Hepatocyte (in vitro differentiated cells): ENCODE data around the gene GUCA1A.

Experiments used
- EZH2 ChIP-seq: fragments of 200-600 bp; sonication (generic); IDR thresholded peaks from 2 replicates; pipeline ENCODE4 v1.6.1; 2016; ENCODE audit warnings: antibody characterized with exemption, mild to moderate bottlenecking, borderline replicate concordance
- EZH2phosphoT487 ChIP-seq: fragments of 200-600 bp; sonication (generic); IDR thresholded peaks from one replicate; pipeline ENCODE4 v1.6.1; 2018; ENCODE audit warnings: antibody characterized with exemption, mild to moderate bottlenecking, low read depth, moderate library complexity; ENCODE audit not compliant: unreplicated experiment, severe bottlenecking
- TF ChIP-seq, protein P1 (sequence below): fragments of 200-600 bp; sonication (generic); IDR thresholded peaks from 2 replicates; pipeline ENCODE4 v1.5.1; 2016; ENCODE audit warnings: antibody characterized with exemption, mild to moderate bottlenecking; ENCODE audit not compliant: poor library complexity

DNA sequence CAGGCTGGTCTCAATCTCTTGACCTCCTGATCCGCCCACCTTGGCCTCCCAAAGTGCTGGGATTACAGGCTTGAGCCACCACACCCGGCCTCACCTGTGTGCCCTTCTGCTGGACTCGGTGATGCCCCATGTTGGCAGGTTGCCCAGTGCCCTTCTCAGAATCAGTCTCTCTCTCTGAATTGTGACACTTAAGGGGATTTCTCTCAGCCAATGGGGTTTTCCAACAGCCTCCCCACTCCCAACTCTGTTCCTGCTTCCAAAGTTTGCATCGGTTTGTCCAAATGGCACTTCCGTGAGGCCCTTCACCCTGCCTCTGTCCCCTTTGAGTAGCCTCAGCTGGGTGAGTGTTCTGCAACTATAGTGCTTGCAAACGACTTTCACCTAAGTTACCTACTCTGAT lies 47.6 kb downstream of the GUCA1A start:
- TF ChIP-seq, protein P1, sequence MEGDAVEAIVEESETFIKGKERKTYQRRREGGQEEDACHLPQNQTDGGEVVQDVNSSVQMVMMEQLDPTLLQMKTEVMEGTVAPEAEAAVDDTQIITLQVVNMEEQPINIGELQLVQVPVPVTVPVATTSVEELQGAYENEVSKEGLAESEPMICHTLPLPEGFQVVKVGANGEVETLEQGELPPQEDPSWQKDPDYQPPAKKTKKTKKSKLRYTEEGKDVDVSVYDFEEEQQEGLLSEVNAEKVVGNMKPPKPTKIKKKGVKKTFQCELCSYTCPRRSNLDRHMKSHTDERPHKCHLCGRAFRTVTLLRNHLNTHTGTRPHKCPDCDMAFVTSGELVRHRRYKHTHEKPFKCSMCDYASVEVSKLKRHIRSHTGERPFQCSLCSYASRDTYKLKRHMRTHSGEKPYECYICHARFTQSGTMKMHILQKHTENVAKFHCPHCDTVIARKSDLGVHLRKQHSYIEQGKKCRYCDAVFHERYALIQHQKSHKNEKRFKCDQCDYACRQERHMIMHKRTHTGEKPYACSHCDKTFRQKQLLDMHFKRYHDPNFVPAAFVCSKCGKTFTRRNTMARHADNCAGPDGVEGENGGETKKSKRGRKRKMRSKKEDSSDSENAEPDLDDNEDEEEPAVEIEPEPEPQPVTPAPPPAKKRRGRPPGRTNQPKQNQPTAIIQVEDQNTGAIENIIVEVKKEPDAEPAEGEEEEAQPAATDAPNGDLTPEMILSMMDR = no peak
- TF ChIP-seq EZH2phosphoT487 = no peak
- no peak for TF ChIP-seq EZH2
